GM19043 (cell line): ENCODE data around the gene NPR2.

Source experiments
- ATAC-seq: cut with Tn5 transposase; IDR thresholded peaks from one replicate; pipeline ENCODE4 v1.9.1; 2021; ENCODE audit warnings: low read depth; ENCODE audit not compliant: unreplicated experiment

The NPR2 gene

DNA sequence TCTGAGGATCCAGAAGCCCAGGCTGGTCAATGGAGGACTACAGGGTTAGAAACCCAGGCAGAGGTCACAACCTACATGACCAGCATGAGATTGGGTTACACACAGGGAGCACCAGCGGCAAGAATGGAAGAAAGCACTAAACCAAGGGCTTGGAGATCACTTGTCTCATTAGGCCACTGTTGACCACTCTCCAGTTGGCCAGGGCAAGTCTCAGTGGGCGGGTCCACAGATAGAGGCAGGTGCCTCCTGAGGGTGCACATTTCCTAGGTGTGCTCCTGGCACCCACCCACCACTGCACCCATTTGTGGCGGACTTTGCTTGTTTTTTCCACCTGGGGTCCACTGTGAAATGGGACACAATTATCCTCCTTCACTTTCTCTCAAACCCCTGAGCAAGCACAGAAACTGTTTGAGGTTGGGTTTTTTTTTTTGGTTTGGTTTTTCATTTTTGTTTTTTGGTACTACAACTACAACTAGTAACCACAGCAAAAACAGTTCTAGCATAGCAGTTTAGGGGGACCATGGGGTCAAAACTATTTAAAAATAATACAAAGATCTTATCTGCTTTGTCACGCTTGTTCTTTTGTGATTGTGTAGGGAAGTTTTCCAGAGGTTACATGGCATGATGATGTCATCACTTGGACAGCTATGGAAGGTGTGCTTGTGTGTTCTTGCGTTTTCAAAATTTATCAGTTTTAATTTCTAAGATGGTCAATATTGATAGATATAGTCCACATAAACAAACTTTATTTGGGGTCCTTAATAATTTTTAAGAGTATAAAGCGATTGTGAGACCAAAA lies 6.1 kb downstream of the NPR2 start:
- no peak for ATAC-seq

- ATAC-seq: no peak
Measured at GRCh38 chr9:35798658-35799374, 7.4 kb downstream of the NPR2 start.

DNA sequence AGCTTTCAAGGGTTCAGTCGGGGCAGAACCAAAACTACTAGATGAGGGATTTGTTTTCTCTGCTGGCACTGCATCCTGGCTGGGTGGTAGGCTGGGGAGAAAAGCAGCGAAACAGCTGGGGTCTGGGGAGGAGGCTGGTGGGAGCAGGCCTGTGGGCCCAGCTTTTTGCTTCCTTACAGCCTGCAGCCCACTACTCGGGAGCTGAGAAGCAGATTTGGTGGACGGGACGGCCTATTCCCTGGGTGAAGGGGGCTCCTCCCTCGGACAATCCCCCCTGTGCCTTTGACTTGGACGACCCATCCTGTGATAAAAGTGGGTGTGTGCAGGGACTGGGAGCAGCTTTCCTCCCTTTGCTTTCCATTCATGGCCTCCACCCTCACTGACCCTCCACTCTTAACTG lies 9.1 kb downstream of the NPR2 start:
- ATAC-seq: no peak

GRCh38 chr9:35801328-35802128 lies 10.1 kb downstream of the NPR2 start:
- ATAC-seq: no peak

DNA sequence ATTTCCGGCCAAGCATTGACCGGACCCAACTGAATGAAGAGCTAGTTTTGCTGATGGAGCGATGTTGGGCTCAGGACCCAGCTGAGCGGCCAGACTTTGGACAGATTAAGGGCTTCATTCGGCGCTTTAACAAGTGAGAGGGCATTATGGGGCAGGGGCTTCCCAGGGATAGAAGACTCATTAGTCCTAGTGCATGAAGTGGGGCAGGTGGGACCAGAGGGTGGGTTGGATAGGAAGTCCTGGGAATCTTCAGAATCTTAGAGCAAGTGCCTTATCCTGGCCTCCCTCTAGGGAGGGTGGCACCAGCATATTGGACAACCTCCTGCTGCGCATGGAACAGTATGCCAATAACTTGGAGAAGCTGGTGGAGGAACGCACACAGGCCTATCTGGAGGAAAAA lies 14.7 kb downstream of the NPR2 start:
- ATAC-seq: no peak

- ATAC-seq: no peak
Measured at GRCh38 chr9:35808433-35808832, 17.0 kb downstream of the NPR2 start.

DNA sequence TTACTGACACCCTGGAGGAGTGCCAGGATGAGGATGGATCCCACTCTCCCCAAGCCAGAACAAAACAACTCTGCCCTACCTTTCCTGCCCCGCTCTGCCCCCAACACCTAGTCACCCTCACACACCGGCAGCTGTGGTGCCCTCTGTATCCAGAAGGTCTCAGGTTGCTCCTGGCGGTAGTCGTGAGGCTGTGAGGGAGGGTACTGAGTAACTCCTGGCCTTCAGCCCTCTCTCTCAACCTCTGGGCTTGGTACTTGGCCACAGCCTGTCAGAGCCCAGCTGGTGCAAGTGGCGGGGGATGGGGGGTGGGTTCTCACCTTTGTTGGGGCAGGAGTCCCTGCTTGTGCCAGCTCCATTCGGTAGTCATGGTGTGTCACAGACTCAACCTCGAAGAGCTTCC lies 18.7 kb downstream of the NPR2 start:
- no peak for ATAC-seq

DNA sequence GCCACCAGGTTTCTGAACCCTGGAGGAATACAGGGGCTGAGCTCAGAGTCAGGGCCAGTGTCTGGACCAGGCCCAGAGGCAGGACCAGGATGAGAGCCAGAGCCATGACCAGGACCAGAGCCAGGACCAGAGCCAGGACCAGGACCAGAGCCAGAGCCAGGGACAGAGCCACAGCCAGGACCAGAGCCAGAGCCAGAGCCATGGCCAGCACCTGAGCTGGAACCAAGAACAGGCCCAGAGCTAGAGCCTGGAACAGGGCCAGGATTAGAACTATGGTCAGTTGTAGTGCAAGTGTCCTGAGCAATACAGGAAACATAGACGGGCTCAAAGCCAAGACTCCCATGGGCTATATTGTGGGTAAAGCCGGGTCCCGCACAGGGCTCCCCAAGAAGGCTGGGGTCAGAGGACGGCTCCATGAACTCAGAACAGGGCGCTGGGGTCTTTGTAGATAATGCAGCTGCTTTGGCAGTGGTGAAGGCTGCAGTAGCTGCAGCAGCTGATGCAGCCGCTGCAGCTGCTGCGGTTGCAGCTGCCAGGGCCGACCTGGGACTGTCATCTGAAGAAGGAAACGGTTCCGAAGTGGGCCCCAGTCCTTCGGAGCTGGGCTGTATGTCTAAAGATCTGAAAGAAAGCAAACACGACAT lies 20.1 kb downstream of the NPR2 start:
- ATAC-seq: no peak

- peak; percentile 55 for ATAC-seq
Measured at GRCh38 chr9:35812025-35812602, 20.7 kb downstream of the NPR2 start, which contains the start of gene SPAG8. TSS of gene SPAG8 (minus strand) at chr9:35812262. CDS start at chr9:35812147, 115 bp downstream.

- no peak for ATAC-seq
Measured at GRCh38 chr9:35813434-35814105, 22.2 kb downstream of the NPR2 start.

DNA sequence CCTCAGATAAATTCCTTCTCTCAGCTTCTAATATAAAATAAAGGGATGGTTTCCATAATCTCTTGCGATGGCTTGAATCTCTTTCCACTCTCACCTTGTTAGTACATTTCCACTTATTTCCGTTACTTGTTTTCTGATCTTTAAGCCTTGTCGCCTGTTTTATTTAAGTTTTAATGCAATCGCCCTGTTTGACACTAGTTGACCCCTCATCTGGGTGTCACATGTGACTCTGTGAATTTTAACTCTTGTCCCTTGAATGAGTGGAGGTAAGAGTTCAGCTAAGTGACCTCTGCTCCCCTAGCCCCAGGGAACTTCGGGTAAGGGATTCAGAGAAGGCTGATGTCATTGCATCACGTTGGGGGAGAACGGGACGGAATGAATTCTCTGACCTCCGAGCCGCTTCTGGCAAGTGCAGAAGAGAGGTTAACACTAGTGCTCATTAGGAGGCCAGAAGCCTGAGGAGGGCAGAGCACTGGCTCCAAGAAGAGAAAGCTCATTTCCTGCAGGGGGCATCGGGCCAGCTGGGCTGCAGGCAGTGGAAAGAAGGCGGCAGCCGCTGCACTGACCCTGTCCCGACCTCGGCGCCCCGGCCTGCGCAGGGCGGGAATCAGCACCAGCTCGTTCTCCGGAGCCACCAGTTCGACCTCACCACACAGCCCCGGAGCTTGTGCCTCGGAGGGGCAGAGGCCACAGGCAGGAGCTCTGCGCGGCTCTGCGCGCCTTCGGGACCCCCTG lies 22.9 kb downstream of the NPR2 start:
- peak; percentile 19 for ATAC-seq

DNA sequence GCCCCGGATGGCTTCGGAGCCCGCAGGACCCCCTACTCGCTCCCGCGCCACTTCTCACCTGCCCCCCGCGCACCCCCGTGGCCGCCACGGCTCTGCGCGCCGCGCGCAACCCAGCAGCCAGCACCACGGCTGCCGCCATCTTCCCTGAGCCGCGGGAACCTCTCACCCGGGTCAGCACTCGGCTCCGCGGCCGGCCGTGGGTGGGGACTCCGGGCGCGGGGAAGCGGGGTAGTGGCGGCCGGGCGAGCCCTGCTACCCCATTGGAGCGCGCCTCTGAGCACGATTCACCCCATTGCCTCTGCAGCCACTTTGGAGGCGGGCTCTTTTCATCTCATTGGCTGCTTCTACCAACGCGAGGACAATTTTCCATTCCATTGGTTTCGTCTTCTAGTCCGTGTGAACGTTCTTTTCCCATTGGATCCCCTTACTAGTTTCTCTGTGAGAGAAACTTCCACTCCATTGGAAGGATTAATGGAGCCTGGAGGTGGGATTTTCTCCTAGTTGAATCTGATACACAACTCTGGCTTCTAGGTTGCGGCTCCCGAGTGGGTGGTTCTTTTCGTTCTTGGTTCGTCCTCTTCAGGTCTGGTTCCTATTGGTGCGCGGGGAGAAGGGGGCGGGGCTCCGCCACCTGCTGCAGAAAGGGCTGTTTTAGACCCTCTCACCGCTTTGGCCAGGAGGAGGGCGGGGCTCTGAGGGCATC lies 23.6 kb downstream of the NPR2 start, which contains the start of gene HINT2:
HINT2 (minus strand) TSS at position 202 of the 703 bp plus-strand sequence; CDS start at position 139, 63 bp downstream.
- ATAC-seq: peak; percentile 68

DNA sequence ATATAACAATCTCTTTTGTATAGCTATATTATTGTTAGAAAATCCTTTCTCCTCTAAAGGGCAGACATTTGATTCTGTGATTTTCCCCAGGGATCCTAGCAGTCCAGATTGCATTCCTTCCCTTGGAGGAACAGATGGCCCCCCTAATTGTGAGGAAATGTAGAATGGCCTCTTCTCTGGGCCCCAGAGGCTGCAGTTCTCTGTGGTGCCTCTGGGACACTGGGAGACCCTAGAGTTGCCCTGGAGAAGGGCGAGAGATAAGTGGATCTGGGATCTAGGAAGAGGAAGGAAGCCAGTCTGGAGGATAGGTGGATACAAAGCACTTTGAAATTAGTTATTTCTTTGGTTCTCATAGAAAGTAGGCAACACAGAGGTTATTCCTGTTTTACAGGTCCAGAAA lies 25.3 kb downstream of the NPR2 start:
- no peak for ATAC-seq

GRCh38 chr9:35818341-35818740 lies 26.9 kb downstream of the NPR2 start:
- no peak for ATAC-seq

GRCh38 chr9:35820076-35820475 lies 28.7 kb downstream of the NPR2 start:
- no peak for ATAC-seq

- no peak for ATAC-seq
Measured at GRCh38 chr9:35822926-35823325, 31.5 kb downstream of the NPR2 start.

GRCh38 chr9:35826071-35826701 lies 34.8 kb downstream of the NPR2 start:
- no peak for ATAC-seq

DNA sequence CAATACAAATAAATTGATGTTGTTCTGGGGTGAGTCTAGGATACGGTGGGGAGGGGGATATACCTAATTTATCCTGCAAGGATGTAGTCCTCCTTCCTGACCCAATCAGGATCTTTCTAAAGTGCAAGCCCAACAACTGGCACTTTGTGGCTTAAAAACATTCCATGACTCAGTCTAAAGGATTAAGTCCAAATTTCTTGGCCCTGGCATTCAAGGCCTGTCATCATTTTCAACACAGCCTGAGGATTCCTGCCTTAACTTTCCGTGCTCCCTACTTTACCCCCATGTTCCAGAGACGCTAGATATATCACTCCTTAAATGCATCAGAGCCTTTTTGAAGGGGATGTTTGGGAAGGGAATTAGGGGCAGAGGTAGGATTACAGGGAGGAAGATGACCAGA lies 36.1 kb downstream of the NPR2 start:
- no peak for ATAC-seq
